Fibroblast of peridontal ligament (primary cell): Measurements from ENCODE around the gene CLASP1.
"Not testable (repeated sequence)": the region's sequence is repeated elsewhere in the genome, so short reads cannot be mapped to it uniquely, and the experiment has no call there.

Source experiments
- DNase-seq: peaks from one replicate; pipeline ENCODE4 v3.0.0-alpha.2; 2010; ENCODE audit errors: extremely low read depth

The CLASP1 gene

DNA sequence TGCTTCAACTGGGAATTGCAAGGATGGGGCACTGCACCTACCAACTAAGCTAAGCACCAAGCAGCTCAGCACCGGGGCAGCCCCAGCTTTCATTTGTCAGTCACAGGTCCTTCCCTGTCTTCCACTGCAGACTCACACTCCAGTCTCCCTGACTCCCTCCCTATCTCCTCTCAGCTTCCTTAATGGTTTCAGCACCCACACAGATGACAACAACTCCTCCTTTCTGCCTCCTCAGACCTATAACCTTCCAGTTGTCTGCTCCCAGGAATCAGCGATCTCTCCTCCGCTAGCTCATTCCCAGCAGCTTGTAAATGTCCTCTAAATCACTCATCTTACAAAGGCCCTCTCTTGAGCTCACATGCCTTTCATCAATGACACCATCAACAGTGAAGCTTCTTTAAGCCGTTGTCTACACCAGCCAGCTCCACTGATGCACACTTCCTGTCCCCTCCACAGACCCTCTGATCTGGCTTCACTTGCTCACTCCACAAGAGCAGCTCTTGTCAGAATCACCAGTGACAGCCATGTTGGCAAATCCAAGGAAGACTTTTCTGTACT, 32.1 kb downstream of the CLASP1 start:
- no peak for DNase-seq

DNA sequence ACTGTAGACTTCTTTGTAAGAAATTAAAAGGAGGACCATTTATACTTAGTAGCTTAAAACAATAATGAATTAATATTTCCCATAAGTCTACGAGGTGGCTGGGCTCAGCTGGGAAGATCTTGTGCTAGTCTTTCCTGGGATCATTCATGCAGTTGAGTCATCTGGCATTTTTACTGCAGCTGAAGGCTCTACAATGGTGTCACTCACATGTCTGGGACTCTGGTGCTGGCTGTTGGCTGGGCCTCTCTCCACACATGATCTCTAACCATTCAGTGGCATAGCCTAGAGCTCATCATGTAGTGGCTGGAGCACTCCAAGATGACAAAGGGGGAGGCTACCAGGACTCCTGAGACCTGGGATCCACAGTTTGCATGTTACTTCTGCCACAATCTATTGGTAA, 35.5 kb downstream of the CLASP1 start:
- no peak for DNase-seq

DNA sequence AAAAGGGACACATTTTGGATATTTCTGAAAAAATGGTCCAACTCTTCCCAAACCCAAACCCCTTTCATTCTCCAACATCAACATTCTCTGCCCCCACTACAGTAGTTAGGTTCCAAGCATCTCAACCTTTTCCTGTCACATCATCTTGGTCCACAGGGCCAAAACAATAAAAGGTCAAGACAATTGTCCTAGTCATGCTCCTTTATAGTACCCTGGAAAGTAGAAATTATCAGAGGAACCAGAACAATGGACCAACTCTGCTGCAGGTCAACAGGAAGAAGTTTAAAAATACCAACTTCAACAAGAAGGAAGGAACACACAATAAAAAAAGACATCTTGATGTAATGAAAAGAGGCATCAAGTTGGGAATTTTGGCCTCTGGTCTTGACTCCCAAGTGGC, 36.1 kb downstream of the CLASP1 start:
- DNase-seq: no peak

DNA sequence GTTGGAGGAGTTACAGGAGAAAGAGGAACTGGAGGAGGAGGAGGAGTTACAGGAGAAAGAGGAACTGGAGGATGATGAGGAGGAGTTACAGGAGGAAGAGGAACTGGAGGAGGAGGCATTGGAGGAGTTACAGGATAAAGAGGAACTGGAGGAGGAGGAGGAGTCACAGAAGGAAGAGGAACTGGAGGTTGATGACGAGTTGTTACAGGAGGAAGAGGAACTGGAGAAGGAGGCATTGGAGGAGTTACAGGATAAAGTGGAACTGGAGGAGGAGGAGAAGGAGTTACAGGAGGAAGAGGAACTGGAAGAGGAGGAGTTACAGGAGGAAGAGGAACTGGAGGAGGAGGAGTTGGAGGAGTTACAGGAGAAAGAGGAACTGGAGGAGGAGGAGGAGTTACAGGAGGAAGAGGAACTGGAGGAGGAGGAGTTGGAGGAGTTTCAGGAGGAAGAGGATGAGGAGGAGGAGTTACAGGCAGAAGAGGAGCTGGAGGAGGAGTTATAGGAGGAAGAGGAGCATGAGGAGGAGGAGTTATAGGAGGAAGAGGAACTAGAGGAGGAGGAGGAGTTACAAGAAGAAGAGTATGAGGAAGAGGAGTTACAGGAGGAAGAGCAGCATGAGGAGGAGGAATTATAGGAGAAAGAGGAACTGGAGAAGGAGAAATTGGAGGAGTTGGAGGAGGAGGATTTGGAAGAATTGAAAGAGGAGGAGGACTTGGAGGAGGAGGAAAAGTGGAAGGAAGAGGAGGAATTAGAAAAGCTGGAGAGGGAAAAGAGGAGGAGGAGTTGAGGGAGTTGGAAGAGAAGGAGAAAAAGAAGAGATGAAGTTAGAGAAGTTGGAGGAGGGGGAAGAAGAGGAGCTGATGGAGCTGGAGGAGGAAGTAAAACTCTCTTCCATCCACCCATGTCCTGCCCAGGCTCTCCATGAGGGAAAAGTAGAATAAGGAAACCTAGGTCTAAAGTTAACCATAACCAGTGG, 37.2 kb downstream of the CLASP1 start:
- DNase-seq: no peak

DNA sequence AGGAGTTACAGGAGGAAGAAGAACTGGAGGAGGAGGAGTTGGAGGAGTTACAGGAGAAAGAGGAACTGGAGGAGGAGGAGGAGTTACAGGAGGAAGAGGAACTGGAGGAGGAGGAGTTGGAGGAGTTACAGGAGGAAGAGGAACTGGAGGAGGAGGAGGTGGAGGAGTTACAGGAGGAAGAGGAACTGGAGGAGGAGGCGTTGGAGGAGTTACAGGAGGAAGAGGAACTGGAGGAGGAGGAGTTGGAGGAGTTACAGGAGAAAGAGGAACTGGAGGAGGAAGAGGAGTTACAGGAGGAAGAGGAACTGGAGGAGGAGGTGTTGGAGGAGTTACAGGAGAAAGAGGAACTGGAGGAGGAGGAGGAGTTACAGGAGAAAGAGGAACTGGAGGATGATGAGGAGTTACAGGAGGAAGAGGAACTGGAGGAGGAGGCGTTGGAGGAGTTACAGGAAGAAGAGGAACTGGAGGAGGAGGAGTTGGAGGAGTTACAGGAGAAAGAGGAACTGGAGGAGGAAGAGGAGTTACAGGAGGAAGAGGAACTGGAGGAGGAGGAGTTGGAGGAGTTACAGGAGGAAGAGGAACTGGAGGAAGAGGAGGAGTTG, 38.1 kb downstream of the CLASP1 start:
- DNase-seq: not testable (repeated sequence)

DNA sequence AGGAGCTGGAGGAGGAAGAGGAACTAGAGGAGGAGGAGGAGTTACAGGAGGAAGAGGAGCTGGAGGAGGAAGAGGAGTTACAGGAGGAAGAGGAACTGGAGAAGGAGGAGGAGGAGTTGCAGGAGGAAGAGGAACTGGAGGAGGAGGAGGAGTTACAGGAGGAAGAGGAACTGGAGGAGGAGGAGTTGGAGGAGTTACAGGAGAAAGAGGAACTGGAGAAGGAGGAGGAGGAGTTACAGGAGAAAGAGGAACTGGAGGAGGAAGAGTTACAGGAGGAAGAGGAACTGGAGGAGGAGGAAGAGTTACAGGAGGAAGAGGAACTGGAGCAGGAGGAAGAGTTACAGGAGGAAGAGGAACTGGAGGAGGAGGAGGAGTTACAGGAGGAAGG, 38.8 kb downstream of the CLASP1 start:
- DNase-seq: not testable (repeated sequence)

DNA sequence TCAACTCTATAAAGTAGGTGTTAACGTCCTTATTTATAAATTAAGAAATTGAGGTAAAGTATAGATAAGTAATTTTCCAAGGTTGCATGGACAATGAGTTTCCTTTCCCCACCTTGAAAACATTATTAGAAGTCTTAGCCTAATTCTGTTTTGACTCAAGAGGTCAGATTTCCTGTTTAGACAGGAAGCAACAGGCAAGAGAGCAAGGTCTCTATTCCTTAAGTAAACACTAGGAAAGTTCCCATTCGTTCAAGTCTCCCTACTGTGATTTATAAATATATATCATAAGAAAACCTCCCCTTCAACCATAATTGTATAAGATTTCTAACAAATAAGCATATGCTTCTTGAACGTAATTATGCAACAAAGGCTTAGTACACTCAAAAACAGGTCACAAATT, 40.3 kb downstream of the CLASP1 start:
- DNase-seq: no peak

DNA sequence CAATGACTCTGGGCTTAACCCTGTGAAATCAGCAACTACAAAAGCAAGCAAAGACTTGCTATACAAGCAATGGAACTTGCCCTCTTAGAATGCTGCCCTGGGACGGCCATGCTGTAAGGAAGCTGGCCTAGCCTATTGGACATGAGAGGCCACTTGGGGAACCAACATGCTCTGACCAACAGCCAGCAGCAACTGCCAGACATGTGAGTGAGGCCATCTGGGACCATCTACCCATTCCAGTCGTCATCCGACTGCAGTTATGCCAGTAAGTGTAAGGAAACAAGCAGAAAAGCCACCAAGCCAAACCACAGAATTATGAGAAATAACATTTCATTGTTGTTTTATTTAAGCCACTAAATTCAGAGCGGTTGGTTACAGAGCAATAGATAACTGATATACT, 40.9 kb downstream of the CLASP1 start:
- DNase-seq: peak; percentile 67

DNA sequence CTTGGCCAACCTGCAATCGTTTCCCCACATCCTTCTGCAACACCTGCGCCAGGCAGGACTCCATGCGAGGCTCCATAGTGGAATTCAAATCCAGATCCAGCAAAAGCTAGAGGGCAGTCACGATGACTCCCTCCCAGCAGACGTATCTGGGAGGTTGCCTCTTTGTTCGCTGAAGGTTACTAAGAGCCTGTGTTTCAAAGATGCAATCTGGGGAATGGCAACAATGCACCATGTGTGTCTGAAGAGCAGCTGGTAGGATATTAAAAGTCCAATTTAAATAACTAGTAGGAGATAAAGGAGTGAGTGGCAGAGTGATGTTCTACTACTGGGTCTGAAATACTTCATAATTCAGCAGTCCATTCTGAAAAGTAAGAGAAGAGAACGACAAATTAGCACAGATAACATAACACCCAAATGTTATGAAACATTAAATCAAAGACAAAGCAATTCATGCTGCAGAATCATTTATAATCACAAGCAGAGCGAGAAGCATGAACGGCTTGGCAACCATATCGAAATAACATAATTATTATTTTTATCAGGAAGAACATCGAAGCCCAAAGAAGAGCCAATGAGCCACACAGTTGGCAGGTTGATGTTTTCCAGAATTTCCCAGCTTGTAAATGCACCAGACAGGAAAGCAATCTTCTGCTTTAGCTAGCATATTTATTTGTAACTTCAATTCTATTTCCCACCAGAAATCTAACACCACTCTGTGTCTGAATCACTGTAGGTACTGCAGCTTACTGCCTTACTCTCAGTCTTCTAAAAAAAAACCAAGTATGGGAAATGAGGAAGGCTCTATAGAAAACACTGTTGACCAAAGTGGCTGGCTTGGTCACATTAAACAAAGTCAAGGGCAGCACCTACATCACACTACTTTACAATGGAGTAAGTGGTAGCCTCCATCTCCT, 43.2 kb downstream of the CLASP1 start:
- no peak for DNase-seq

DNA sequence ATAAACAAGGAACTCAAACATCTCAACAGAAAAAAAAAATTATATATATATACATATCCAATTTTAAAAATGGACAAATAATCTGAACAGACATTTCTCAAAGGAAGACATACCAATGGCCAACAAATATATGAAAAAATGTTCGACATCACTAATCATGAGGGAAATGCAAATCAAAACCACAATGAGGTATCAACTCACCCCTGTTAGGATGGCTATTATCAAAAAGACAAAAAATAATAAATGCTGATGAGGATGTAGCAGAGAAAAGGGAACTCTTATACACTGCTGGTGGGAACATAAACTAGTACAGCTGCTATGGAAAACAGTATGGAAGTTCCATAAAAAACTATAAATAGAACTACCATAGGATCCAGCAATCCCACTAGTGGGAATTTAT, 46.1 kb downstream of the CLASP1 start:
- DNase-seq: no peak

DNA sequence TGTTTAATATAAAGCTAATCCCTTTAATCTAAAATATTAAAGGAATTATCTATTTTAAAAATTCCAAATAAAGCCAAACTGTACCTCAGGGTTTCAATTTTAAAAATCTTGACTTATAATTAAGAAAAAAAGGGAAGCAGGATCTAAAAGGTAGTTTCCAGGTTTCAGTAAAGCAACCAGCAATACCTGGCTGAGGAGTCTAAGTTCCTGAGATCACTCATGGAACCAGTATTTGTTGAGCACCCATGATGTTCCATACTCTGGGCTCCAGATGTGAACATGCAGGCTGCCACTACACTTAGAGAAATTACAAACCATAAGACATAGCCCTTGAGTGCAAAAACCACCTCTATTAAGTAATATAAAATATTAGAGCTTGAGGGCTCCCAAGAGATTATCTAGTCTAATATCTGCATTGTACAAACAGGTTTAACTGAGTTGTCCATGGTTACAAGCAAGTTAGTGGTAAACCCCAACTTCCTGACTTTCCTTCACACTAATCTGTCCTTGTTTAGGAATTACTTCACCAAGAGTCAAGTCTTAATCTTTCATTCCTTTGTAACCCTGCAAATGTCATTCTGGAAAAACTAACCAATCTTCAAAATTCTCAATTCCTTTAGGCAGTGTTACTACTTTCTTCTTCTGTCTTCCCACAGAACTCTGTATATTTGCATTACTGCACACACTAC, 49.2 kb downstream of the CLASP1 start:
- no peak for DNase-seq

DNA sequence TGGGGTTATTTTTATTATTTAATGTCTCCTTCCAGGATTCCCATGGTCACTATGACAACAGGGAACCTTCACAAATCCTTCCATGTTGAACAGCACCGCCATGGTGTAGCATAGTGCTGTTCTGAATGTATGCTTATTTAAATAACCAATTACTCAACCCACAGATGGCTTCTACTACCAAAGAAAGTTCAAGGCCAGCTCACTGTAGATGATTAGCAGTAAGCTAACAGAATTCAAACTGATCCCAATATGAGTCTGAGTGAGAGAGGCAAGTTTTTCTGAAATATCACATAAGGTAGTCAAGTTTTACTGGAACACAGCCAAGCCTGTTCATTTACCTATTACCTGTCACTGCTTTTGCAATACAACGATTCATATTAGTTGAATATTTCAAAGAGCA, 51.2 kb downstream of the CLASP1 start:
- DNase-seq: no peak

DNA sequence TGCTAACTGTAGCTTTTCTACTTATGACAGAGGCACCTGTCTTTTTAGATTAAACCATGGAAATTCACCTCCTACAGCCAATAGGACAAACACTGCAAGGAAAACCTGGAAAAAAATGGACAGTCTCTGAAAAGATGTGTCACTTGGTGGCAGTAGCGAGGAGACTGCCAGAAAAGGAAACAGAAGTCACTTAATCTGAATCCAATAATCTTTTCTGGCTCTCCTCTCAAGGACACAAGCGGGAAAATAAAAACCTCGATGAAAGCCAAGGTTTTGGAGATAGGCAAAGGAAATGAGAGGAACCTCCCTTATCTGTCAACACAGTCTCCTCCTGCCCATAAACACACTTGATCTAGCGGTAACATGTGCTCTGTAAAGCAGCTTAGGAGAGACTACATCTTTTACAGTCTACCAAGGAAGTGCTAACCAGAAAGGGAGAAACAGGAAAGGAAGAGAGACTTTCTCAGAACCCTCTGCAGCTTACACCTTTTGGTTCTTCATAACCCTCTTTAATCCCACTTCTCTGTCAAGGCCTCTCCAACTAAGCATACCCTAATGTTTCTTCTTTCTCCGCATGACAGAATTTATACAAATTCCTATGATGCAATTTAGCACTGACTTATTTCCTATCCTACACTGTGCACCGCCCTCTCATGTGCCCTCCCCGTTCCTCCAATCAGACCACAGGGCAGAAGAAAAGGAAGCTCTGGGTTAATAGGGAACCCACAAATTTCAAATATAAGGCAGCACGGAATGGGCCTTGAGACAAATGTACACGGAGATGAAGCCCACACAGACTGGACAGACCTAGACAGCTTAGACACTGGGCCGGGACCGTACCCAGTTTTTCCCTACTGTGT, 52.8 kb downstream of the CLASP1 start:
- DNase-seq: peak; percentile 64

DNA sequence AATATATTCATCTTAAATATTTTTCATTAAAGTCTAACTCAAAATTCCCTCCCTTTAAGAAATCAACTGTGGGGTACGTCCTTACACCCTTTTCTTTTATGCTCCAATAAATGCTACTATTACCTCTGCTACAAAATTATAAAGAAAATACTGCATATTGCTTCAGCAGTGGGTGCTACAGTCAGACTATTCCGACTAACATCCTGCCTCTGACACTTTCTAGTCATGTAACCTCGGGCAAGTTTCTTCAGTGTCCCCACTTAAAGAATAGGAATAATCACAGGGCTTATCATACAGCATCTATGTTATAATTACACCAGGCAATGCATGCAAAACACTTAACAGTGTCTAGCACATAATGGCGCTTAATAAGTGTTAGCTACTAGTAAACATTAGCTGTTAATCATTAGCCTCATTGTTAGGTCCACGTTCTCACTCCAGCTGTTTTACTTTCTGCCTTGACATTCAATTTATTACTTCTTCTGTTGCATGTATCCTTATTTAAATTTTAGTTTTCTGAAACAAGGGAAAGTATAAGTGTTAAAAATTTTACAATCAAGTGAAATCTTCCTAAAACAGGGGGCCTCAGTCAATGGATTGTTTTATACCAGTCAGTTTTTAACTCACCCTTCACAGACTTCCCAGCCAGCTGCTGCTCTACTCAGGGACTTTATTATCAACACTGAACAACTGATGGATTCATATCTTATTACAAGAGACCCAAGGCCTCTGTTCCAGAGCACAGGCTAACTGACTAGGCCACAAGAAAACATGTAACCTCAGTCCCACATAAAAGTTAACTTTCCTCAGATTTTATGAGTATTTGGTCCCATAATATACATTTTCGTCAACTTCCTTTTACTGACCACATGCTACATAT, 54.0 kb downstream of the CLASP1 start:
- DNase-seq: no peak

DNA sequence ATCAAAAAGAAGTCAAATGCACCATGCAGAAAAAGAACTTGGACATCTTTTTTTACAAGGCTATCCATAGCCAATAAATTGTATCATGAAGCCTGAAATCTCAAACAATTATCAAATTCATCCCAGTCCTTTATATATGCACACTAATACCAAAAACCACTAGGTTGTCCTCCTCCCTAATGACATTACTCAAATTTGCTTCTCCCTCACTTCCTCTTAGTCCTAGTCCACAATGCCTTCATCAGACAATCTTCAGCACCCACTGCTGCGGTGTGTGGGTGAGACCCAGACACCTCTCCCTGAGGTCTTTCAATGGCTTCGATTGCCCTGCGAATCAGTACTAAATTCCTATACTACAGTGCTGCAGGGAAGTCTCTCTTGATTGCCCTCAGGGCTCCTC, 58.1 kb downstream of the CLASP1 start:
- no peak for DNase-seq

DNA sequence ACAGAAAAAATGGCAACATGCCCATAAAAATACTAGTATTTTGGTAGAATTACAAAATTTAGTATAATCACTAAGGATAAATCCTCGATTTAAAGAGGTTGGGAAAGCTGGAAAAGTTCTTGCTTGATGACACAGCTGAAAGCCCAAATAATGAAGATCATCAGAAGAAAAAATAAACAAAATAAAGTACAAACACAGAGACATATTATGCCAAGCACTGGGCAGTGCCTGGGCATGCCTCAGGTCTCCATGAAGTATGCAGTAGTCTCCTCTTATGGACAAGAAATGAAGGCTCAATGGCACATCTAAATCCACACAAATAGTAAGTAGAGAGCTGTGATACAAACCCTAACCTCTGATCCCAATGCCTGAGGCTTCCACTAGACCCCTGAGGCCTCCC, 60.9 kb downstream of the CLASP1 start:
- peak; percentile 29 for DNase-seq

DNA sequence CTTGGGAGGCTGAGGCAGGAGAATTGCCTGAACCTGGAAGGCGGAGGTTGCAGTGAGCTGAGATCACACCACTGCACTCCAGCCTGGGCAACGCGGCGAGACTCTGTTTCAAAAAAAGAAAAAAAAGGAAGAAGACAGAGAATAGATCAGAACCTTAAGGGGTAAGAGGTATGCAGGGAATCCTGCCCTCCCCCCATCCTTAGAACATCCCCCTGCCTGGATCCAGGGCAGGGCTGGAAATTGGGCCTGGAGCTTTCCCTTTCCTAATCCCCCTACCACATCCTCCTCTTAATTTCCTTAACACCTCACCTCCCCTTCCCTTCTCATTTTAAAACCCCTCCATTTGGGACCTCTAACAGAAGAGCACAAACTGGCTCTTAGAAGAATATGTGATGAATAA, 62.1 kb downstream of the CLASP1 start:
- DNase-seq: no peak

DNA sequence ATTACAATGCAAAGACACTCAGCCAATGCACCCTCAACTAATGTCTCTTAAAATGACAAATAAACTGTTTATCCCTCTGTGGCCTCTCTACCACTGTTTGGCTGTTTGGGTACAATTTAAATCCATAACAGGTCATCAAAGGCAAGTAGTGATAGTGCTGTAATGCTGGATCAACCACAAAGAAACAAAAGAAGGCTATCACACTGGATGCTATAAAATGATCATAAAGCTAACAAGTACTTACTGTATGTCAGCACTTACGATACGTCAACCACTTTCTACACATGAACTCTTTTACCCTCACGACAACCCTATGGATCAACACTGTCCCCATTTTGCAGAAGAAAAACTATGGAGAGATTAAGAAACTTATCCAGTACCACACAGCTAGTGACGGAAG, 64.5 kb downstream of the CLASP1 start:
- no peak for DNase-seq

DNA sequence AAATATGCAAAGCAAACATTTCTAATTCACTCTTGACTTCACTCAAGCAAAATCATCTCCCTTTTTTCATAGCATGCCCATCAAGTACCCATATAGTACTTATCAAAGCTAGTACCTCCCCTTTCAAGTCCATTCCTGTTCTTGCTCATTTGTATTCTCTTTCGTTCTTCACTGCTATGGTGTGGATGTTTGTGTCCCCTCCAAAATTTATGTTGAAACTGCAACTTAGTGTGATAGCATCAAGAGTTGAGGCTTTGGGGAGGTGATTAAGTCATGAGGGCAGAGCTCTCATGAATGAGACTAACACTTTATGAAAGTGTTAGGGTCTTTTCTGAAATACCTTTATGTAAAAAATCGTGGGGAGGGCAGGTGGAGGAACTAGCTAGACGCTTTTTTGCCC, 65.7 kb downstream of the CLASP1 start:
- DNase-seq: no peak
